IPS-NIHi7 (cell line): ENCODE data around the gene FAM120C.

Experiments
- DNase-seq: peaks from one replicate; pipeline ENCODE4 v3.0.0; 2012; ENCODE audit warnings: mixed read lengths; ENCODE audit errors: extremely low spot score

Gene FAM120C

DNA sequence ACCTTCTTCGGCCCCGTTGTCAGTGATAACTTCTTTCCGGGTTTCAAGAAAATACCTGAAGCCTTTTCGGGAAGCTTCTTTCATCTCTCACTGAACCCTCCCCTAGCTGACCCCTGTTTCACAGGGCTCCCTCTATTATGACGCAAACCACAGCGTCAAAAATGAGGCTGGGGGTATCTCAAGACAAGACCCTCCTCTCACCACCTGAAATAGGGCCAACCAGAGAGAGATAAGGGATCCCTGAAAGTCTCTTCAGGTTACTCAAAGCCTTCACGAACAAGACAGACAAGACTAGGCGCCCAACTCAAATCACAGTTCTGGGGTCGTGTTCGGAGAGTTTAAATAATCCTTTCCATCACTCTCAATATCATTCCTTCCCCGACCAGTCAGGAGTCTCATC is 140.0 kb downstream of the FAM120C start:
- DNase-seq, result no peak

DNA sequence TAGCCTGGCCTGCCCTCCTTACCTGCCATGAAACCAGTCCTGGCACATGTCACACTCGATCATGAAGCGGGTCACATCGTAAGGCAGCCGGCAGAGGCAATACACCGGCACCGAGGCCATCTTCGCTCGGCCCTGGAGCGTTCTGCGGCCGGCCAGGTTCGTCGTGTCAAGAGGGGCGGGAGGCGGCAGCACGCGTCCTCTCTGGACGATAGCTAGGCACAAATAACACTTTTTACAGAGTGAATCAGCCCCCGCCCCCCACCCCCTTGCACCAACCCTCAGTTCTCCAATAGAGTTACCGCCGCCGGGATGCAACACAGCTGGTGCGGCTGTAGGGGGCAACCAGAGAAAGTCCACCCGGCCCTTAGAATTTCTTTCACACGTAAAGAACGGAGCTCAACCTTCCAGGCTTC is 140.4 kb downstream of the FAM120C start:
- peak; percentile 54 for DNase-seq

DNA sequence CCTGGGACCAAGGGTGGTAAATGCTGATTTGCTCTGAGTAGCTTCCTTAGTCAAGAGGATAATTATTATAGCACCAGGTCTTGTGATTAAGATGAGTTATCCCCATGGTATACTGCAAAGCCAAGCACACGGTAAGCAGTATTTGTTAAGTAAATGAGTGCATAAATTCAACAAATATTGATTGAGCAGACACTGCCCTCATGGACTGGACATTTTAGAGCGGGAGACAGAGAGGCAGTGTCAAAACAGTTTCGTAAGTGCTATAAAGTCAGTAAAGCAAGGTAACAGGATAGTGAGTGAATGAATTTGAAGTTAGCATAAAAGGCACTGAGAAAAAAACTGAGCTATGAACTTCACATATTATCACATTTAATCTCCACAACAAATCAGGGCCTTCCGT is 152.7 kb downstream of the FAM120C start:
- DNase-seq, result no peak

DNA sequence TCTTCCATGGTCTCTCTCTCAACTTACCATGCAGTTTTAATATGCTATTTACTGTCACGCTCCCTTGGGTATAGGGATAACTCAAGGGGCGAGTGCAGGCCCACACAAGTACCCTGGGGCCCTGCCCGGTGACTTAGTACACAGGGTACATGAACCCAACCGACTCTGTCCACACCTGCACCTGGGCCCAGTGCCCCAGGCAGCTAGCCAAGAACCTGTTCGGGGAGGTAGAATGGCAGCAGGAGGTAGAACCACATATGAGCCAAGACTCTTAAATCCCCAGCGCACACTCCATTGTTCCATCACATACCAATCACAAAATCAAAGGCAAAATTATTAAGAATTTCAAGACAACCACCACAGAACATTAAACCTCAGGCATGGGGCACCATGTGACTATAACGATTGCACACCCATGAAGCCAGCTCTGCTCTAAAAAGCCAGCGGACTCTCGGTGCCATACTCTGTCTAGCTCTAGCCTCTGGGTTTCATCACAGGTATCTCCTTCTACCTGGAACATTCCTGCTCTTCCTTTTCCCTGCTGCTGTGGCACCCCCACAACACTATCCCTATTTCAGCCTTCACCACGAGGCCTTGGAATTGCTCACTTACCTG is 153.4 kb downstream of the FAM120C start:
- DNase-seq, result no peak

DNA sequence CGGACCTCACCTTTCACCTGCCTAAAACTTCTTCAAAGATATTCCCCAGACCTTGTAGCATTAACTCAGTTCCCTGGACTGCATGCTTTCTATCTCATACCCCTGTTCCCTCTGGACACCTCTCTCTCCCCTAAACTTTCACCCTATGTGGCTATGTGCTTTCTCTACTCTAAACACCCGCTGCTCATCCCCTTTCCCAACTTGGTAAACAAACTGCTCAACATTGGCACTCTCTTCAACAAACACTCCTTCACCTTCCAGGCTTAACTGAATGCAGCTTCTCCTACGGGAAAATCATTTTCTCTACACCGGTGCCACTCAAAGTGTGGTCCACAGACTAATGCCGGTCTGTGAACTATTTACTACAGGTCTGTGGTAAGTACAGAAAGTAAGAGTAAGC is 158.7 kb downstream of the FAM120C start:
- no peak for DNase-seq
